GM23248 (cell line): Measurements from ENCODE around the gene TBC1D8. TPM values are rescaled to one million over a fixed set of nuclear protein-coding genes. Genes with fewer than 3 reads are reported as not detected.

ENCODE experiments used
- DNase-seq: peaks from one replicate; pipeline ENCODE4 v3.0.0-alpha.2; 2015
- H2AFZ ChIP-seq: fragments of 200-600 bp; sonication (generic); 2 replicates; pipeline ENCODE4 v1.6.1; 2016; ENCODE audit warnings: antibody characterized with exemption
- H3F3A ChIP-seq: fragments of 200-600 bp; sonication (generic); 2 replicates; pipeline ENCODE4 v1.6.1; 2016; ENCODE audit warnings: mild to moderate bottlenecking, antibody characterized with exemption, mixed run types; ENCODE audit not compliant: insufficient read depth
- H3K27ac ChIP-seq: fragments of 200-600 bp; sonication (generic); 2 replicates; pipeline ENCODE4 v1.5.1; 2016; ENCODE audit warnings: mild to moderate bottlenecking
- H3K27me3 ChIP-seq: fragments of 200-600 bp; sonication (generic); replicated peaks from 2 replicates; pipeline ENCODE4 v1.6.1; 2016; ENCODE audit warnings: mild to moderate bottlenecking; ENCODE audit not compliant: insufficient read depth
- H3K36me3 ChIP-seq: fragments of 200-600 bp; sonication (generic); 2 replicates; pipeline ENCODE4 v1.6.1; 2016; ENCODE audit warnings: low read depth, mild to moderate bottlenecking
- H3K4me1 ChIP-seq: fragments of 200-600 bp; sonication (generic); 2 replicates; pipeline ENCODE4 v1.6.1; 2016; ENCODE audit warnings: mild to moderate bottlenecking; ENCODE audit not compliant: insufficient read depth
- H3K4me2 ChIP-seq: fragments of 200-600 bp; sonication (generic); one replicate; pipeline ENCODE4 v1.6.1; 2016; ENCODE audit warnings: mild to moderate bottlenecking; ENCODE audit not compliant: unreplicated experiment
- H3K4me3 ChIP-seq: fragments of 200-600 bp; sonication (generic); 2 replicates; pipeline ENCODE4 v1.5.1; 2016; ENCODE audit warnings: mild to moderate bottlenecking
- H3K79me2 ChIP-seq: fragments of 200-600 bp; sonication (generic); 2 replicates; pipeline ENCODE4 v1.6.1; 2016; ENCODE audit warnings: mild to moderate bottlenecking; ENCODE audit not compliant: insufficient read depth
- H3K9ac ChIP-seq: fragments of 200-600 bp; sonication (generic); 2 replicates; pipeline ENCODE4 v1.6.1; 2016; ENCODE audit warnings: mild to moderate bottlenecking
- H3K9me2 ChIP-seq: fragments of 200-600 bp; sonication (generic); 2 replicates; pipeline ENCODE4 v1.6.1; 2016; ENCODE audit warnings: mixed run types, mild to moderate bottlenecking, moderate library complexity; ENCODE audit not compliant: insufficient read depth
- H3K9me3 ChIP-seq: fragments of 200-600 bp; sonication (generic); one replicate; pipeline ENCODE4 v1.6.1; 2017; ENCODE audit warnings: low read depth
- H4K20me1 ChIP-seq: fragments of 200-600 bp; sonication (generic); 2 replicates; pipeline ENCODE4 v1.6.0; 2016; ENCODE audit not compliant: insufficient read depth
- EZH2 ChIP-seq: fragments of 200-600 bp; sonication (generic); IDR thresholded peaks from 2 replicates; pipeline ENCODE4 v1.6.1; 2018; ENCODE audit warnings: antibody characterized with exemption, mild to moderate bottlenecking; ENCODE audit not compliant: insufficient read depth, poor library complexity, severe bottlenecking
- EZH2phosphoT487 ChIP-seq: fragments of 200-600 bp; sonication (generic); IDR thresholded peaks from 2 replicates; pipeline ENCODE4 v1.6.1; 2018; ENCODE audit warnings: antibody characterized with exemption, moderate library complexity, mild to moderate bottlenecking, low read depth; ENCODE audit not compliant: insufficient read depth
- WGBS, 2 experiments: methylation state at CpG; one replicate each; pipeline ENCODE4 v1.1.6; 2015 to 2017; ENCODE audit warnings: low lambda C conversion rate in 2 of 2, low coverage in 1 of 2; ENCODE audit errors: missing lambda C conversion rate in 2 of 2; 5-methylcytosine and 5-hydroxymethylcytosine counted together
- in situ Hi-C: fragments of 300-500 bp; cut with MboI; formaldehyde crosslinking; loops from 2 replicates; pipeline ENCODE4 v1.15.0; 2020
- polyA plus RNA-seq: library from polyadenylated mRNA; unstranded; fragments of >200 nt; fragmentation: Nextera tagmentation; extraction: Ambion mirVana; gene quantifications from 2 replicates; pipeline ENCODE4 v1.2.1, GENCODE V29; 2016
- total RNA-seq: library from RNA; depleted of rRNA; stranded (reverse); fragments of >200 nt; shearing (Covaris generic); gene quantifications from 2 replicates; pipeline ENCODE4 v1.2.3, GENCODE V29; 2014

The TBC1D8 gene
- total and polyA plus RNA-seq, 2 experiments from 2014 or later, result 2.5 to 2.6 TPM

DNA sequence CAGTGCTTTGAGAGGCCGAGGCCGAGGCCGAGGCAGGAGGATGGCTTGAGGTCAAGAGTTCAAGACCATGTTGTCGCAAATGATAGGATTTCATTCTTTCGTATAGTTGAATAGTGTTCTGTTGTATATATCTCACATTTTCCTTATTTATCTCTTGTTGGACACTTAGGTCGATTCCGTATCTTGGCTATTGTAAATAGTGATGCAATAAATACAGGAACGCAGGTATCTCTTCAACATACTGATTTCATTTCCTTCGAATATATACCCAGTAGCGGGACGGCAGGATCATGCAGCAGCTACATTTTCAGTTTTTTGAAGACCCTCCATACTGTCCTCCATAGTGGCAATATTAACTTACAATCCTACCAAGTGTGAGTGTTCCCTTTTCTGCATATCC is 4.1 kb downstream of the TBC1D8 start:
- Histone ChIP-seq H4K20me1 (no peaks in the 10 kb centered on the region), H3K36me3 (no peaks in the 10 kb centered on the region), H3K4me2 (no peak overlapping the region), H3K27me3 (no peaks in the 10 kb centered on the region; the same call in 1 of the 2 replicates), H3K9me2 (no peaks in the 10 kb centered on the region), H3K4me1 (peaks cover 17% of the 10 kb centered on the region), H3K27ac (no peak overlapping the region), H2AFZ (no peak overlapping the region), H3K4me3 (no peak overlapping the region), H3K79me2 (peaks cover 18% of the 10 kb centered on the region), H3K9me3 (no peaks in the 10 kb centered on the region), H3F3A (0 out of 2 replicates have a peak, but pooled peaks cover 5% of the 10 kb centered on the region), H3K9ac (no peak overlapping the region)
- WGBS, 2 experiments, result 95 to 97% methylated on average over 11 of the region's 11 CpGs
- TF ChIP-seq EZH2 (no peak), EZH2phosphoT487 (no peak)
- no peak for DNase-seq
- in situ Hi-C loops, result no loop called here

DNA sequence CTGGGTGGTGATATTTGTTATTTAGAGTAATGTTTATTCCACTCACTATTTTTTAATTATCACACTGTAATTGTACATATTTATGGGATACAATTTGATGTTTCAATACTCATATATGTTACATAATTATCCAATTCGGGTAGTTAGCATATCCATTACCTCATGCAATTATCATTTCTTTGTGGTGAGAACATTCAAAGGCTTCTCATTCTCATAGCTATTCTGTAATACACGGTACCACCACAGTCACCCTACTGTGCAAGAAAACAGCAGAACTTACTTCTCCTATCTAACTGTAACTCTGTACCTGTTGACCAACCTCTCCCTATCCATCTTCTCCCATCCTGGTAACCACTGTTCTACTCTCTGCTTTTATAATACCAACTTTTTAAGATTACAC is 4.6 kb downstream of the TBC1D8 start:
- Histone ChIP-seq H3K36me3 (no peaks in the 10 kb centered on the region), H3K9me3 (no peaks in the 10 kb centered on the region), H3K79me2 (peaks cover 18% of the 10 kb centered on the region), H3K4me2 (no peak overlapping the region), H3K9me2 (no peaks in the 10 kb centered on the region), H3K4me1 (peaks cover 12% of the 10 kb centered on the region), H3K27me3 (no peaks in the 10 kb centered on the region; the same call in 1 of the 2 replicates), H3F3A (no peaks in the 10 kb centered on the region), H2AFZ (no peak overlapping the region), H3K9ac (no peak overlapping the region), H4K20me1 (no peaks in the 10 kb centered on the region), H3K4me3 (no peak overlapping the region), H3K27ac (no peak overlapping the region)
- in situ Hi-C loops, result no loop called here
- DNase-seq, result no peak
- 62 to 73% methylated on average over 2 of the region's 2 CpGs for WGBS, 2 experiments
- TF ChIP-seq EZH2phosphoT487 (no peak), EZH2 (no peak)

DNA sequence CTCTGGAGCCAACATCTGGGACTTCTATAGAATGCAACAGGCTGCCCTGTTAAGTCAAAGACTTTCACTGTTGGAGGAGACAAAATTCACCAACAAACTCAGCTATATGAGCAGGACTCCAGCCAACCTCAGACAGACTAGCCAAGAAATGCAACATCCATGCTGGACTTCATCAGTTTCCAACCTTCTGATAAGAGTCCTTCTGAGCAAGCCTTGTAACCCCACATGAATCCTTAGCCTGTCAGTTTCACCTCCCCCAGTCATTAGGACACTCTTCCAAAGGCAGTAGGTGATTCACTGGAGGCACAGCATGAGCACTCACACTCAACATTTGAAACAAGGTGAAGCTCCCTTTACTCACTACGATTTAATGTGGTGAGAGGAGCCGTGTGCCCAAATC is 5.8 kb downstream of the TBC1D8 start:
- no peak overlapping the region for H3K9ac ChIP-seq
- TF ChIP-seq EZH2, result no peak
- no peak for TF ChIP-seq EZH2phosphoT487
- H4K20me1 ChIP-seq, result no peaks in the 10 kb centered on the region
- in situ Hi-C loops, result no loop called here
- H3K27ac ChIP-seq, result no peak overlapping the region
- peak; percentile 46 for DNase-seq
- H3K4me1 ChIP-seq, result peaks cover 12% of the 10 kb centered on the region
- H3F3A ChIP-seq, result no peaks in the 10 kb centered on the region
- no peaks in the 10 kb centered on the region for H3K9me2 ChIP-seq
- no peaks in the 10 kb centered on the region for H3K36me3 ChIP-seq
- peaks cover 18% of the 10 kb centered on the region for H3K79me2 ChIP-seq
- H3K9me3 ChIP-seq, result no peaks in the 10 kb centered on the region
- H3K4me2 ChIP-seq, result no peak overlapping the region
- H3K4me3 ChIP-seq, result no peak overlapping the region
- no peak overlapping the region for H2AFZ ChIP-seq
- H3K27me3 ChIP-seq, result no peaks in the 10 kb centered on the region; the same call in 1 of the 2 replicates
- WGBS, 2 experiments, result 44 to 55% methylated on average over 2 of the region's 2 CpGs

DNA sequence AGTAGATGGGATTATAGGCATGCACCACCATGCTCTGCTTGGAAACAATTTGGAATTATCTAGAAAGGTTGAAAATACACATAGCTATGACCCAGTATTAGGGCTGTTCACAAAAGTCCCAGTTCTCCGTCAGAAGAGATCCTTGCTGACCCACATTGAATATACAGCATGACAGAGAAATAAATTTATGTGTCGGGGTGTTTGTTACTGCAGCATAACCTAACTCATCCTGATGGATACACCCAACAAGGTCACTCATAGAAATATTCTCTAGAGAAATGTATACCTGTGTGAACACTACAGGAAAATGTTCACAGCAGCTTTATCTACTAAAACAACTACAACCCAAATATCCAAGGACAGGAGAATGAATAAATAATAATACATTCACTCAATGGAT is 9.0 kb downstream of the TBC1D8 start:
- TF ChIP-seq EZH2 (no peak), EZH2phosphoT487 (no peak)
- Histone ChIP-seq H3K9ac (no peak overlapping the region), H3K27me3 (no peaks in the 10 kb centered on the region), H3F3A (no peaks in the 10 kb centered on the region), H3K79me2 (peaks cover 4% of the 10 kb centered on the region), H4K20me1 (no peaks in the 10 kb centered on the region), H3K9me3 (no peaks in the 10 kb centered on the region), H3K4me2 (no peak overlapping the region), H3K36me3 (no peaks in the 10 kb centered on the region), H3K27ac (no peak overlapping the region), H3K4me1 (peaks cover 8% of the 10 kb centered on the region), H3K4me3 (no peak overlapping the region), H3K9me2 (no peaks in the 10 kb centered on the region), H2AFZ (no peak overlapping the region)
- in situ Hi-C loops, result no loop called here
- 71 to 88% methylated on average over 2 of the region's 2 CpGs for WGBS, 2 experiments
- DNase-seq, result no peak
